Measurements from ENCODE around the gene ACBD4.

DNA sequence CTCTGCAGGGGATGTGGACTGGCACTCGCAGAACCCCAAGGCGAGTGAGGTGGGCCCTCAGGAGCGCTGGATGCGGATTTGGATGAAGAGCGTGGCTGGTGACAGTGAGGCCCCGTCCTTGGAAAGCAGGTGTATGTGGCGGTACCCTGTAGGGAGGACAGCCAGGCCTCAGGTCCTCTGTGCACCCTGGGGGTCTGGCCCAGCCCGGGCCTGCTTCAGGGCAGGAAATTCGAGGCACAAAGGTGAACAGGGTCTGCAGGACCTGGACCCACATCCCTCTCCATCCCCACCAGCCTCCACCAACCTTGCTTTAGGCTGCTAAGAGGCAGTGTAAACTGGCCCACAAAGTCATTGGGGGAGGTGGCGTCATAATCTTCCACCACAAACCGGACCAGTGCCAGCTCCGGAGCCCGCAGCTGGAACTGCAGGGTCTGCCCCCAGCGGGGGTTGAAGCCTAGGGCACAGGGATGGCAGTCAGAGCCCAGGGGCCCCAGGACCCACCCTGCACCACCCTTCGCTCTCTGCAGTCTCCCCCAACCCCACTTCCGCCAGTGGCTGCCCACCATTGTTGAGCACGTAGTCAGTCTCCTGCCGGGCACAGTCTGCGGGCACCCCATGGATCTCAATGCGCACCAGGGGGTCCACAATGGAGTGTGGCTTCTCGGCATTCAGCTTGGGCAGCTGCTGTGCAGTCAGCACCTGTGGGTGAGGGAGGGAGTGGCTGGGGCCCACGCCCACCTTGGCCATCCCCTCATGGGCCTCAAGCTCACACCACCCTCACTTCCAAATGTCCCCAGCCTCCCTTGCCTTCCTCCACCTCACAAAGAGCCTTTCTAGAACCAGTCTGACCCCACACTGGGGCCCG, 22.7 kb upstream of the ACBD4 start:
- TF ChIP-seq POLR2A (IDR thresholded peaks at IDR 0.05; ENCODE audit: low read depth, low read length) (no peak), POLR2AphosphoS5 (IDR thresholded peaks at IDR 0.05; ENCODE audit: low read depth, low read length) (no peak)
